HG02588 (cell line): ENCODE data around the gene ZDHHC11.
"Not testable (repeated sequence)": the region's sequence is repeated elsewhere in the genome, so short reads cannot be mapped to it uniquely, and the experiment has no call there.

ENCODE experiments used
- ATAC-seq: cut with Tn5 transposase; IDR thresholded peaks from one replicate; pipeline ENCODE4 v1.9.1; 2021; ENCODE audit warnings: mild to moderate bottlenecking, moderate library complexity; ENCODE audit not compliant: unreplicated experiment

Gene ZDHHC11

DNA sequence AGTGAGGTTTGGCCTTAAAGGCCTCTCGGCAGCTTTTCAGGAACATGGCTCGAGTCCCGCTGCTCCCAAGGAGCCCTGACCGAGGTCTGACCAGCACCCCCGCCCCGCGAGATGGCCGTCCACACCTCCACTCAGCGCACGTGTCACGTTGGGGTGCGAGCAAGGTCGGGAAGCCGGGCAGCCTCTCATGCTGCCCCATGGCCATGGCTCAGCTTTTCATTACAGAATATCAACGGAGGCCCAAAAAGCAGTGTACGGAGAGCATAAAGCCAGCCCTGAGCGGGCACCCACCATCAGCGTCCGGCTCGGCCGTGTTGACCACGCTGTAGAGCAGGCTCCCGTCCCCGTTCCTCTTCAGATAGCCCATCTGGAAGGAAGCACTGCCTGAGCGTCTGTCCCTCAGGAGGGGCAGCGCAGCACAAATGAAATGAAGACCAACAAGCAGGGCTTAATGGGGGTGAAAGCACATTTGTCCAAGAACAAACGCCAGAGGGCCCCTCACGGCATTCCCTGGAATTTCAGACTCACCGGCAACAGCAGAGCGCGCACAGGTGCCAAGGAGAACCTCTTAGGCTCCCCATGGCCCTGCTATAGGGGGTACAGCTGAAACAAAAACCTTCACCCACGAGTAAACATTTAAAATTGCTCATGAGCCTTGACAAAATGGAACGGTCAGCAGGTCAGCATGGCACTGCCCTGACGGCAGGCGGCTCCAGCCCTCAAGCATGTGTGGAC is 30.2 kb upstream of the ZDHHC11 start:
- no peak for ATAC-seq

DNA sequence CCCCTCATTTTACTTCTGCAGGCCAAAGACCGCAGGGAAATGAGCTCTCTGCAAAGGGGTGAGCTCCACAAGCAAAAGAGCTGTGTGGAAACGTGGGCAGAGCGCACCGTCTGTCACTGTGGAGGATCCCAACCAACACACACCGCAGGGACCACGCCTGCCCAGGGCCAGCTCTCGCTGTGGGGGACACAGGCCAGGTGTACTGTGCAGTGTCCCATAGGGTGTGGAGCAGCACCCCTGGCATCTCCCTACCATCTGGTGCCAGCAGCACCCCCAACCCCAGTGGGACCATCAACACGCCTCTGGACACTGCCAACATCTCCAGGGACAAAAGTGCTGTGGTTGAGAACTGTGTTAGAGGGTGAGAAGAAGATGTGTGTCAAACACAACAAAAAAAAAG is 27.9 kb upstream of the ZDHHC11 start:
- ATAC-seq: not testable (repeated sequence)

DNA sequence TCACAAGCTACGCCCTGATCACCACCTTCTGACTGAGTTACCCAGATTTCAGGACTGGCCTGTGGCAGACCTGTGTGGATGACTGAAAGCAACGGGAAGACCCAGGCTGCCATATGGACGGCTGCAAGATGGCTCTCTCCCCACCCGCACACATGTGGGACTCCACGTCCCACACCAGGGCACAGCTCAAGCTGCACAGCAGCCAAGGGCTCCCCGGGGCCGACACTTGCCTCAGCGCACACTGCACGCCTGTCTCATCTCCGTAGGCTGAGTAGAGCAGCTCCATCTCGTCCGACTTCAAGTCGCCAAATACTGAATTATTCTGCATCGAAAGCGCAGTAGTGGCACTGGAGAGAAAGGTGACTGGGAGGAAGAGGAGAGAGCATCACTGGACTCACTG is 27.3 kb upstream of the ZDHHC11 start:
- no peak for ATAC-seq

DNA sequence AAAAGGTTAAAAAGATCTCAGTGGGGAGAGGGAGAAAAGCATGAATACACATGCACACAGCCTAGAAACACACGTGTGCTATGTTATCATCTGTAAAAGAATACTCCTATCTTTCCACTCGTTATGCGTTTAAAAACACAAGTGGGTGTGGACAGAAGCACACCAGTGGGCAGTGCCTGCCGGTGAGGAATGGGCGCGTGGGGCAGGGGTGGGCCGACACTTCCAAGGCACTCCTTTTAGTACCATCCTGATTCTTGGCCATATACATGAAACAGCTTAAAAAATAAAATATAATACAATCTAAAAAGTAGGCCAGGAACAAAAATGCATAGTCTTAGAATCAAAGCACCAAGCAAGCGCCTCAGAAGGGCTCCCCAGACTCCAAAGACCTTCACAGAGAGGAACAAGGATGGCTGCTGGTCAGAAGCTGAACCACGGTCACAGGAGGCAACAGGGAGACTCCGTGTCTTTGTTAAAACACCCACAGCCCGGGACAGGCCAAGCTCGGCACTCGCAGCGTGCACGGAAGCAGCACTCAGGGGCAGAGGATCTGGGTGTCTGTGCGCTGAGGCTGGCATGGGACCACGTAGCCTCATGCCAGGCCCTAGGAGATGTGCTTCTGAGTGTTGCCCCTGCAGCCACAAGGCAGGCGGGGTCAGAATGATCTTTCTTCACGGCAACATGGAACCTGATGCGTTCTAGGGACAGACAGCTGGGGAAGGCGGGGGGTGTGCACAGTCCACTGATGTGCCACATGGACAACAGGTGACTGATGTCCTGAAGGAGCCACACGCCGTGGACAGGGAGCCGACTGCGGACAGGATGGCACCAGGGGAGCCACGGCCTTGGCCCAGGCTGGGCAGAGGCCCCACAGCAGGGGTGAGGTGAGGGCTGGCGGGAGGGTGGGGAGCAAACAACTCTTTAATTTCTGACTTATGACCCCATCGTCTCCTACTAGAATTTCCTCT is 25.9 kb upstream of the ZDHHC11 start:
- ATAC-seq: no peak

DNA sequence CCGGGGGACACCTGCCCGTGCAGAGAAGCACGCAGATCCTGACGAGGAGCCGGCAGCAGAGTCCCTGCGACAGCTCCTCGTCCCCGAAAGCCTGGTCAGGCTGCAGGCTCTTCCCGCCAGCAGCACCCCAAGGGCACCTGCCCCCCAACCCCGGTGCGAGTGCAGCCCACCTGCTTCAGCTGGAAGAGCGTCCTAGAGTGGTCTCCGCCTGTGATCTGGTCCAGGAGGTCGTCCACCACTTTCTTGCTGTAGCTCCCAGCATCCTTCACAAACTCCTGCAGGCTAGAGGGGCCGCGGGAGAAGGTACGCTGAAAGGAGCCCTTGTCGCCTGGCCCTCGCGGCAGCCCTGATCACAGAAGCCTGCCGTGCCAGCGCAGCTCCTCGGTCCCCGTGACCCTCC is 25.1 kb upstream of the ZDHHC11 start:
- no peak for ATAC-seq

DNA sequence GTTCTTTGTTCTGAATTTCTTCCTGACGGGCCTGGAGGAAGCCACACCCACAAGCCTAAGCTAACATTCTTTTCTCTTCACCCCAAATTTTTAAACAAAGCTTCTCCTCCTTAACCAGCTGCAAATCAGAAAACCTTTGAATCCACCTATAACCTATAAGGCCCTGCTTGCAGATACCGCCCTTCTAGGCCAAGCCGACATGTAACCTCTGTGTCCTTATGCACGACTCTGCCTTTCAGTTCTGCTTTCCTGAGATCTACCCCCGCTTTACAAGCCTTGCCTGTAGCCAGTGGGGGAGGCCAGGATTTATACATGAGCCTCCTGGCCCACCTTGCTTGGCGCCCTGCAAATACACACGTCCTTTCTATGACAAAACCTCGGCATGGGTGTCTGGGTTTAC is 22.5 kb upstream of the ZDHHC11 start:
- ATAC-seq: no peak

DNA sequence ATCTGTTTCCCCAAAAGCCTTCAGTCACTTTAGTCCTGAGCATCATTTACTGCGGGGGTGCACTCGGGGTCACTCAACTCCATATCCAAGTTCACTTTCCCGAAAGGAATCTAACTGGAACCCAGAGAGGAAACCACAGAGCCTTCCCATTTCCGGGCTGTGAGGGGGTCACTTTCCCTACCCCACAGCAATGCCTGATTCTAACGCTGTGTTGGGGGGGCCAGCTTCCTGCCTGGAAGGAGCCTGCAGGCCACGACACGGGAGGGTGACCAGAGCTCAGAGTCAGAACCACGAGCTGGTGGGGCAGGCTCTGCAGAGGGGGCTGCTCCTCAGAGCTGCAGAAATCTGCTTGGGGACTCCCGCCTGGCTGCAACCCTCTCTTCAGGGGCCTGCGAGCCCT is 21.5 kb upstream of the ZDHHC11 start:
- ATAC-seq: no peak

DNA sequence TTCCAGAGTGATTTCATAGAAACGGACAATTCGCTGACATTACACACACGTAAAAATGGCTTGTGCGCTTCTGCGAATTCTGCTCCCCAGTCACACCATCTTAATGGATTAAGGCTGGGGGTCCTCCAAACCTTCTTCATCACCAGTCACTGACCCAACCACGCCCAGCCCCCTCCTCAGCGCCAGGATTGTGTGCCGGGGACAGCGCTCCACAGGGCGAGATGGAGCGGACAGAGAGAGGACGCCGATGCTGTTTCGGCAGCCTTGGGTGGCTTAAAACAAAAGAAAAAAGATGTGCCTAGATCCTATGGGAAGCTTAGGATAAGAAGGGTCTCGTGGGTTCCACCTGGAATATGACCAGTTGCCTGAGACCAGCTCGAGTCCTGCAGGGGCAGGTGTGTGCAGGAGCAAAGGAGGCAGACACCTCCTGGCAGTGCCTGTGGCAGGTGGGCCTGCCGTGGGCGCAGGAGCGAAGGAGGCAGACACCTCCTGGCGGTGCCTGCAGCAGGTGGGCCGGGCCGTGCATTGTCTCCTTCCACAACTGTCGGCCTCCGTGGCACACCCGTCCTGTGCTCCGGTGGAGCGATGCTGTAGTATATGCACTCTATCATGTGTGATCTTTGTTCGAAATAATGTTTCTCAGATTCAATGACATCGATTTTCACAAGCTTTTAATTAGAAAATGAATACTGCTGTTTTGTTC is 21.0 kb upstream of the ZDHHC11 start:
- ATAC-seq: no peak

DNA sequence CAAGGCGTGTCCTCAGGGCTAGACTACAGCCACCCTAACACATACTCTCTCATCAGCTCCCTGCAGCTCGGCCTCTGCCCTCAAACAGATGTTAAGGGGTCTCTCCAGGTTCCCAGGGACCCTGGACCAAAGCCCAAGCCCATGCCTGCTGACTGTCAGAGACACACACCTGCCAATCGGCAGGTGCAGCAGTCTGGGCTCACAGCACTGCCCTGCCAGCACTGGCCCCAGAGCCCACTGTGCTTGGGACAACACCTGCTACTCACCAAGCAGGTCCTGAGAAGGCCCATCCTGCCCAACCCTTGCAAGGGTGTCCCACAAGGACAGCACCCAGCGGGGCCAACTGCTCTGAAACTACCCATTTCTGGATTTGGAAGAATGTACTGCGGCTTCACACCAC is 20.2 kb upstream of the ZDHHC11 start:
- no peak for ATAC-seq

DNA sequence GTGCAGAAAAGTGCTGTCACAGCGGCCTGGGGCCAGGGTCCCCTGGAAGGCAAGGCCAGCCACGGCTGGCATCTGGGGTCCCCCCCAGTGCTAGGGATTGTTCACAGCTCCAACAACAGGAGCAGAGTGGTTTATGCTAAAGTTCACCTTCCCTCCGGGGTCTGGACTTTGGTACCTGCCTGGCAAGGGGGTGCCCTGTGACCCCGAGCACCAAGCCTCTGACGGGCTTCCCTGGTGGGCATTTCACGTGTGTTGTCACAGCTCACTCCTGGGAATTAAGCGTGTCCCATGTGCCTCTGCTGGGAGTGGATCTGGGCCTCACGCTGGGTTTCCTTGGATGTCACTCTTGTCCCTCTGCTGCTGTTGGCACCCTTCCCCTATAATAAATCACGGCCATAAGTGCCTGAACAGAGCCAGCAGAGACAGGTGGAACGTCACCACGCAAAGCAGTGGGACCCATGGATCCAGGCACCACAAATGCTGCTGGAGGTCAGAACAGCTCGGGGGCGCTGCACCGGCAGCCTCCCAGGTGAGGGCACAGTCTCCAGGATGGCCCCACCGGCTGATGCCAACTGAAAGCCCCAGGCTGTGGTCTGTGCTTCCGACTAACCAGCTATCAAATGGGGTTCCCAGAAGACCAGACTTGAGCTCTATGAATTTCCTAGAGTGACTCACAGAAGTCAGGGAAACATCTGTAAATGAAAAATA is 17.8 kb upstream of the ZDHHC11 start:
- ATAC-seq: no peak

DNA sequence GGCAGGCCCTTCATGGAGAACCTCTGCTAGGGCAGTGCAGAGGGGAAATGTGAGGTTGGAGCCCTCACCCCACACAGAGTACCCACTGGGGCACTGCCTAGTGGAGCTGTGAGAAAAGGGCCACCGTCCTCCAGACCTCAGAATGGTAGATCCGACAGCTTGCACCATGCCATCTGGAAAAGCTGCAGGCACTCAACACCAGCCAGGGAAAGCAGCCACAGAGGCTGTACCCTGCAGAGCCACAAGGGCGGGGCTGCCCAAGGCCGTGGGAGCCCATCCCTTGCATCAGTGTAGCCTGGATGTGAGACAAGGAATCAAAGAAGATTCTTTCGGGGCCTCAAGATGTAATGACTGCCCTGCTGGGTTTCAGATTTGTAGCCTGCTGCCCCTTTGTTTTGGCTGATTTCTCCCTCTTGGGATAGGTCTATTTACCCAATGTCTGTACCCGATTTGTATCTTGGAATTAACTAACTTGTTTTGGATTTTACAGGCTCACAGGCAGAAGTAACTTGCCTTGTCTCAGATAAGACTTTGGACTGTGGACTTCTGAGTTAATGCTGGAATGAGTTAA is 16.6 kb upstream of the ZDHHC11 start:
- ATAC-seq: no peak

DNA sequence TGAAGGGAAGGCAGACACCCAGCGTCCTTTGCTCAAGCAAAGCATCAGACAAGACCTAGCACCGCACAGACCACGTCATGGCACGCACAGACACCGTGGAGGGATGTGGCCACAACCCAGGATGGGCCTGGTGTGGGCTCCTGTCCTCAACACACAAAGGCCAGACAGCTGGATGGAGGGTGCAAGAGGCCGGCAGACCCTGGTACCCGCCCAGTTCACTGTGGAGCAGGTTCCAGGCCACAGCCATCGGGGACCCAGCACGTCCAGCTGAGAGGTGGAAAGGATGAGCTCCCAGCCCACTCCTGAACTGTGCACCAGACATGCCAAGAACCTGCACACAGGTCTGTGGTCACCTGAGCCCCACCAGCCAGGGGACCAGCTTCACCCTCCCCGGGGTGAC is 15.0 kb upstream of the ZDHHC11 start:
- ATAC-seq: no peak

DNA sequence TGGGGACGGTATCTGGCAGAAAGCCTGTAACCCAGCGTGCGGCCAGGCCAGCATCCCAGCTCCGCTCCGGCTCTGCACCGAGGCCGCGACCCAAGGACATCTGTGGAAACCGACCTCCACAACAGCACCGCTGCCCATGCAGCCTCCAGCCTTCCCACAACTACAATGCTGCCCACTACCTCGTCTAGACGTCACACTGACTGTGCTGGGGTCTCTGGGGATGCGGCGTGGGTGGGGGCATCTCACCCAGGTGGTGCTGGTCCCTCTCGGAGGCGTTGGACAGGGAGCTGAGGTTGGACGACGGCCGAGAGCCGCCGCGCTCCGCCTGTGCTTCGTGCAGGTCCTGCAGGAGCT is 14.4 kb upstream of the ZDHHC11 start:
- no peak for ATAC-seq

DNA sequence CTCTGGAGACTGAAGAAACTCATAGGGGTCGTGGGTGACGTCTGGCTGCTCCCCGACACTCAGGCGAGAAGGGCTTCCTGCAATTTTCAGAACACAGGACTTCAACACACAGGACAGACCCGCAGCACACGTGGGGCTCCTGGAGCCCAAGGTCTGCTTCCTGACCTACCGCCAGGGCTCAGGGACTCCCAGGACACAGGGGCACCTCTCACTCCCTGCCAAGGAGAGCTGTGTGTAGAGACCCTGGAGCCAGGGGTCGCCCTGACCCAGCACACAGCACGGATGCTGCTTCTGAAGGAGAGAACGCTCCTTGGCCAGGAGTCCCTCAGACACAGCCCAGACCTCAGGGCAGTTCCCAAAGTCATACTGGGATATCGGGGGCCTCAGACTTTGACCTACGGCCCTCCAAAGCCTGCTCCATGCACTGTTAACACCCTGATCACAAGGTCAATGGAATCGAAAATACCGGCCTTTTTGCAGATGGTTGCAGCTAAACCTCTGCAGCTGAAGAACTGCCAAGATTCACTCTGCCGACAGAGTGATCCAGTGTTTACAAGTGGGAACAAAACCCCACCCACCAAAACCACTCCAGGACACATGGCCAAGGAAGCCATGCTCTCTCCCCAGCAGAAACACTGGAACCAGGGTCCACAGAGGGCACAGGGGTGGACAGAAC is 13.8 kb upstream of the ZDHHC11 start:
- ATAC-seq: no peak

DNA sequence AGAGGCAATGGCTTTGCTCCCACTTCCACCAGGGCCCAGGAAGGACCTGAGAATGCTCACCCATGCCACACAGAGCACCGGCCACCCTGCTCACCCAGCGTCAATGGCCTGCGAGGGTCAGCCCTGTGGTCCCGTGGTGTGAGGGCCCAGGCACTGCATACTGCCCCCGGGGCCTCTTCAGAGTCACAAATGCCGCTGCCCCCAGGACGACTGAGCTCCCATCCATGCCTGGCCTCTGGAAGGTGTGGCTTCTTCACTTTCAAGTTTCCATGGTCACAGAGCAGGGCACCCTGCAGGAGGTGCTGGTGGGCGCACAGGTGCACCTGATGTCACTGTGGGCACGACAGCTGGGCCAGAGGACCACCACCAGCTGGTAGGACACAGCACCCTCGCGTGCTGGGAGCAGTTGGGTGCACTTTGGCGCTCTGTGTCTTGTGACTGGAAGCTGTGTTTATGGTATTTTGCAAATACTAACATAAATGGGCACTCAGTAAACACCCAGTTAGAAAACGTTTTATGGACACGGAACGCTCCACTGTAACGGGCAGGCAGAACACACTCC is 12.5 kb upstream of the ZDHHC11 start:
- ATAC-seq: no peak

DNA sequence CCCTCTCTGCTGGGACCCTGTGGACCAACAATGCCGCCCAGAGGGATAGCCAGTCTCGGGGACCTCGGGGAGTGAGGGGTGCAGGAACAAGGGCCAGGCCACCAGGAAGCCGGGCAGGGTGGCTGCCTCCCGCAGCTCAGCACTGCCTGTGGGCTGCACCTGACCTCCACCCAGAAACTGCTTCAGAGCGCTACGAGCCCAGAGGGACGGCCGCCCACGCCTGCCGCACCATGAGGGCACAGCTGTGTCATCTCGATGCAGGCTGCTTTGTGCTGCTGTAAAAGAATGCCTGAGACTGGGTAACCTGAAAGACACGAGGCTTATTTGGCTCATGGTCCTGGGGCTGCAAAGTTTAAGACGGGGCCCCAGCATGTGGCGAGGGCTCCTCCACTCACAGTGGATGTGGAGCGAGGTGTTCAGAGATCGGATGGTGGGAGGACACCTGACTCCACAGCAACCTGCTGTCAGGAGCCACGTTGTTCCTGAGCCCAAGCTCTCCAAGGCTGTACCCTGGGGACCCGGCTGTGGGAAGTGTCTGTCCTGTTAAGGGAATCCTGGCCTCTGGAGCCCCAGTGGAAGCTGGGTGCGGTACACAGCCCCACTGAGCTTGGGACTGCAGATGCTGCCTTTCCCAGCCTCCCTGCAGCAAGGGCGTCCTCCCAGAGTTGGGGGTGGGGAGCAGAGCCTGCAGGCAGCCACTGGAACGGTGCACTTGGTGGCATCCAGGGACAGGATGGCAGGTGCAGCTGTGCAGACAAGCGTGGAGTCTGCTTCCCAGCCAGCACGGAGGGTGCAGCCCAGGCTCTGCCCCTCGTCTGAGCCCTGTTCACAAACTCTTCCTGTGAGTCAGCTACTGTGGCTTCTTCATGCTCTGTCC is 11.8 kb upstream of the ZDHHC11 start:
- ATAC-seq: no peak

DNA sequence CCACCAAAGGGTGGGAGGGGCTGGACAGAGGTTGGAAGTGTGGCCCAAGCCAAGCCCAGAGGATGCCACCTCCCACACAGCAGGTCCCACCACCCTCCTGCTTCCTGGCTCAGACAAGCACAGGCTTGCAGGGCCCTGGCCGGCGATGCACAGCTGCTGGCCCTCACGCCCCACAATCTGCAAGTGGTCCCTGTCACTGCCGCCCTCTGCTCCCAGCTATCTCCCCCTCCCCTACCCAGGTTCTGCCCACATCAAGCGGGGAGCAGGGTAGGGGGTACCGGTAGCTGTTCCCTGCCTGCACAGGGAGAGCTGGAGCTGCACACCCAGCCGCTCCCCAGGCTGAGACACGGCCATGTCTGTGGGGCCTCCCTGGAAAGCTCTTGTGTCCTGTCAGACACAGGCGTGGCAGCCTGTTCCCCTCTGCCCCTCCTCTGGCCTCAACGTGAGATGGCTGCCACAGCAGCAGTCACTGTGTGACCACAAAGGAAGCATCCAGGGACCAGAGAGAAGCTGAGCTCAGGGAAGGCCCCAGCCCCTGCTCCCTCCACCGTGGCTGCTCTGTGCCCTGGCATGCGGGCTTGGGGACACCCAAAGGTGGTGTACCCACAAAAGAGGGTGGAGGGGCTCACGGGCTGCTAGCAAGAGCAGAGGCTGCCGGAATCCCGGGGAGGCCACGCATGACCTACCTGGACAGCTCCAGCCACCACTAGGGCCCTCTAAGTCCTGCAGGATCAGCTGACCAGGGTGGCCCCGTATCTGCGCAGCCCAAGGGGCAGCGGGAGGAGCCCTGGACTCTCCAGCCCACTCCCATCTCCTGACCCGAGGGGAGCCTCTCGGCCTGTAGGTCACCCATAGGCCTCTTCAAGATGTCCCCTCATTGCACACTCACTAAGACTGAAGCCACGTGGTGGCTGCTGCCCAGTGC is 10.9 kb upstream of the ZDHHC11 start:
- ATAC-seq: no peak
